Germinal center (tissue), 1 donor: ENCODE results near the gene INO80D.
"Not testable (repeated sequence)": the region's sequence is repeated elsewhere in the genome, so short reads cannot be mapped to it uniquely, and the experiment has no call there.

ENCODE experiments used
- DNase-seq: peaks from one replicate; pipeline ENCODE4 v3.0.0; 2012; ENCODE audit warnings: mixed read lengths, low spot score

The INO80D gene

GRCh38 chr2:205976934-205977659 lies 108.9 kb downstream of the INO80D start:
- not testable (repeated sequence) for DNase-seq

GRCh38 chr2:205976120-205976814 lies 109.7 kb downstream of the INO80D start:
- DNase-seq: no peak

- DNase-seq: no peak
Measured at GRCh38 chr2:205975082-205975949, 110.7 kb downstream of the INO80D start.

- no peak for DNase-seq
Measured at GRCh38 chr2:205972113-205972512, 113.9 kb downstream of the INO80D start.

GRCh38 chr2:205970348-205970747 lies 115.6 kb downstream of the INO80D start:
- no peak for DNase-seq

GRCh38 chr2:205969584-205969983 lies 116.4 kb downstream of the INO80D start:
- no peak for DNase-seq

GRCh38 chr2:205967391-205968075 lies 118.4 kb downstream of the INO80D start:
- no peak for DNase-seq

- DNase-seq: no peak
Measured at GRCh38 chr2:205965707-205966106, 120.3 kb downstream of the INO80D start.

GRCh38 chr2:205964111-205964761 lies 121.7 kb downstream of the INO80D start:
- DNase-seq: no peak

- DNase-seq: no peak
Measured at GRCh38 chr2:205959521-205959920, 126.5 kb downstream of the INO80D start.

- no peak for DNase-seq
Measured at GRCh38 chr2:205957452-205958154, 128.4 kb downstream of the INO80D start.

- DNase-seq: no peak
Measured at GRCh38 chr2:205954707-205955106, 131.3 kb downstream of the INO80D start.

- DNase-seq: no peak
Measured at GRCh38 chr2:205952282-205952681, 133.7 kb downstream of the INO80D start.

GRCh38 chr2:205948883-205949282 lies 137.1 kb downstream of the INO80D start:
- no peak for DNase-seq

GRCh38 chr2:205948496-205948837 lies 137.5 kb downstream of the INO80D start:
- DNase-seq: no peak

GRCh38 chr2:205947621-205948495 lies 138.1 kb downstream of the INO80D start:
- peak; percentile 56 for DNase-seq

GRCh38 chr2:205946226-205946625 lies 139.7 kb downstream of the INO80D start:
- no peak for DNase-seq
